GM12875 (cell line): Measurements from ENCODE around the gene ATXN7L1.

Experiments used
- H3K4me3 ChIP-seq: one replicate; pipeline ENCODE4 v1.5.1; 2011; ENCODE audit warnings: low read depth, low read length, control low read depth
- TF ChIP-seq, protein P1 (sequence below): IDR thresholded peaks from 2 replicates; pipeline ENCODE4 v1.5.1; 2011; ENCODE audit warnings: low read depth, mild to moderate bottlenecking, control low read depth, inconsistent platforms, low read length, moderate library complexity, borderline replicate concordance; ENCODE audit not compliant: insufficient read depth

Gene ATXN7L1

DNA sequence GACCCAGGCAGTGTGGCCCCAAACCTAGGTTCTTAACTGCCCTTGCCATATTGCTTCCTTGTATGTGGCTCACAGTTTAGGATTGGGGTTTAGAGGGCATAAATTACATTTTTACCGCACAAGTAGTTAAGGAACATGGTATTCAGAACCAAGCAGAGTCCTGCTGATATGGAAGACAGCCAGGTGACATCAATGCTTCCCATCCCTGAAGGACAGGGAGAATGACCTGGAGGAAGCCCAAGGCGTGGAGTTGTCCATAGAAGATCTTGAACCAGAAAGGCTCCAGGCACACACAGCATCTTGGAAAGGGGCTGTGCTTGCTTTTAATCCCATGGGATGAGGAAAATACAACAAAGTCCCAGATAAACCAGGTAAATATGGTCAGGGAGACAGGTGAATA lies 48.3 kb downstream of the ATXN7L1 start:
- no peak overlapping the region for H3K4me3 ChIP-seq
- TF ChIP-seq, protein P1, sequence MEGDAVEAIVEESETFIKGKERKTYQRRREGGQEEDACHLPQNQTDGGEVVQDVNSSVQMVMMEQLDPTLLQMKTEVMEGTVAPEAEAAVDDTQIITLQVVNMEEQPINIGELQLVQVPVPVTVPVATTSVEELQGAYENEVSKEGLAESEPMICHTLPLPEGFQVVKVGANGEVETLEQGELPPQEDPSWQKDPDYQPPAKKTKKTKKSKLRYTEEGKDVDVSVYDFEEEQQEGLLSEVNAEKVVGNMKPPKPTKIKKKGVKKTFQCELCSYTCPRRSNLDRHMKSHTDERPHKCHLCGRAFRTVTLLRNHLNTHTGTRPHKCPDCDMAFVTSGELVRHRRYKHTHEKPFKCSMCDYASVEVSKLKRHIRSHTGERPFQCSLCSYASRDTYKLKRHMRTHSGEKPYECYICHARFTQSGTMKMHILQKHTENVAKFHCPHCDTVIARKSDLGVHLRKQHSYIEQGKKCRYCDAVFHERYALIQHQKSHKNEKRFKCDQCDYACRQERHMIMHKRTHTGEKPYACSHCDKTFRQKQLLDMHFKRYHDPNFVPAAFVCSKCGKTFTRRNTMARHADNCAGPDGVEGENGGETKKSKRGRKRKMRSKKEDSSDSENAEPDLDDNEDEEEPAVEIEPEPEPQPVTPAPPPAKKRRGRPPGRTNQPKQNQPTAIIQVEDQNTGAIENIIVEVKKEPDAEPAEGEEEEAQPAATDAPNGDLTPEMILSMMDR: no peak

DNA sequence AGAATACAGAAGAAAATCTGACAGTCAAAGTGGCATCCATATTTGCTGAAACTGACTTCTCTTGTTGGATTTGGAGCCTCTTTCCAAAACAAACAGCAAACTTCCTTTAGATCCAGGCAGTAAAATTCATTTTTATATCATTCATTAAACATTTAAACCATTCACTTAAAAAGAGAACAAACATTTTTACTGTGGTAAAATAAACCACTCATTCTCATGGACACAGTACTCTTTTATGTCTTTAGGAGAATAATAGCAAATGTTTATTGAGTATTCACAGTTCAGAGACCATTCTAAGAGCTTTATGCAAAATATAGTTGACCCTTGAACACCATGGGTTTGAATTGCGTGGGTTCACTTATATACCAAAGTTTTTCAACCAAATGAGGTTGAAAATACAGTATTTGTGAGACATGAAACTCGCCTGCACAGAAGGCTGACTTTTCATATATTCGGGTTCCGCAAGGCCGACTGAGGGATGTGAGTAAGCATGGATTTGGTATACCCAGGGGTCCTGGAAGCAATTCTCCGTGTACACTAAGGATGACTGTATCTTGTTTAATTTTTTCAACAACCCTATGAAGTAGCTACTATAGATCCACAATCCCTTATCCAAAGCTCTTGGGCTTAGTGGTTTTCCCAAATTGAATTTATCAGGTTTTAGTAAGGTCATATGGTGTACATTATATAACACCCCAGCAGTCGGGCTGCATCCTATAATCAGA lies 49.1 kb downstream of the ATXN7L1 start:
- no peak overlapping the region for H3K4me3 ChIP-seq
- TF ChIP-seq, protein P1: no peak

DNA sequence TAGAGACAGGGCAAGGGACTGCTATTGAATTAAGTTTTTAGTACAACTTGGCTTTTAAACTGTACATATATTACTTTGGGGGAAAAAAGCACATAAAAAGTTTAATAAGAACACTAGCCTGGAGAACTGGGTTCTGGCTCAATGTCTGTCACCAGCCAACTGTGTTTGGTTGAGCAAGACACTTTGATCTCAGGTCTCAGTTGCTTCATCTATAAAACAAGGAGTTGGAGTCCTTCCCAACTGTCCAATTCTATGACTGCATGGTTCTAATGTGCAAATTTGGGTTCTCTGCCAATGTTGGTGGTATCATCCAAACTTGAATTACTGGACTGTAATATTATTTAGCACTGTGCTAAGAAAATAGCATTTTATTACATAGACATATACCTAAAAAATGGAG lies 50.3 kb downstream of the ATXN7L1 start:
- no peak overlapping the region for H3K4me3 ChIP-seq
- TF ChIP-seq, protein P1: no peak

DNA sequence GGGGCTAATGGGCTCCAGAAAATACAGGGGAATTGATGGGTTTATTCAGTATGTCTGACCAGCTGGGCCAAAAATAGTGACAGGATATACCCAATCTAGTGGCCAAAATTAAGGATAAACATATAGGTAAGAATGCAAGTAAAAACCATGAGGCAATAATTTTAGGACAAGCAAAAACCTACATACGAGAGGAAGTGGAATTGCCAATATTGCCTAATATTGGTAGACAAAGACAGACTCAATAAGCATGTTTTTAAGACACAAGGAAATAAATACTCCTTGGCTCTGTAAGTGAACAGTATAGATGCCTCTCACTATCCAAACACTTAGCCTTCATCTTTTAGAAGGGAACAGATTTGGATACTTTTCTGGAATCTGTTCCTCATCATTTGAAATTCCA lies 51.0 kb downstream of the ATXN7L1 start:
- H3K4me3 ChIP-seq: no peak overlapping the region
- TF ChIP-seq, protein P1: no peak

DNA sequence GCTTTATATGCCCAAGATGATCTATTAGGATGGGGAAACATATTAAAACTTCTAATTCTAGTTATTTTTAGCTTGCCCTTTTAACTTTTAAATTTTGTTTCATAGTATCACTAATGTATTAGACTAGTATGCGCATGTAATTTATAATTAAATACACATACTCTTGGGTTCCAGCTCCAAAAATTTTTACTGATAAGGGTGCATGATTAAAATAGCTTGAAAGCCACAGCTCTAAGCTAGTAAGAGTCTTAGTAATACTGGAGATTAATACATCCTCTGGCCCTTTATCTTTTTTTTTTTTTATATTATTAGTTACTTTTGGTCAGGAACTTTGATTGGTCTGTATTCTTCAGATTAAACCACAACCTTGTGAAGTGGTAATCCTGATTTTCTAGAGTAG lies 53.6 kb downstream of the ATXN7L1 start:
- TF ChIP-seq, protein P1: no peak
- no peak overlapping the region for H3K4me3 ChIP-seq

GRCh38 chr7:105821527-105821926 lies 54.9 kb downstream of the ATXN7L1 start:
- TF ChIP-seq, protein P1: no peak
- no peak overlapping the region for H3K4me3 ChIP-seq

- no peak overlapping the region for H3K4me3 ChIP-seq
- TF ChIP-seq, protein P1: no peak
Measured at GRCh38 chr7:105820363-105821066, 55.9 kb downstream of the ATXN7L1 start.
